Kidney capillary endothelial cell (primary cell): ENCODE measurements around the gene STAT5B.
A peak's percentile ranks its signal among the peaks of the same experiment; 100 is the strongest.

Source experiments
- DNase-seq: peaks from one replicate; pipeline ENCODE4 v3.0.0-alpha.2; 2018; ENCODE audit warnings: low spot score

STAT5B gene

DNA sequence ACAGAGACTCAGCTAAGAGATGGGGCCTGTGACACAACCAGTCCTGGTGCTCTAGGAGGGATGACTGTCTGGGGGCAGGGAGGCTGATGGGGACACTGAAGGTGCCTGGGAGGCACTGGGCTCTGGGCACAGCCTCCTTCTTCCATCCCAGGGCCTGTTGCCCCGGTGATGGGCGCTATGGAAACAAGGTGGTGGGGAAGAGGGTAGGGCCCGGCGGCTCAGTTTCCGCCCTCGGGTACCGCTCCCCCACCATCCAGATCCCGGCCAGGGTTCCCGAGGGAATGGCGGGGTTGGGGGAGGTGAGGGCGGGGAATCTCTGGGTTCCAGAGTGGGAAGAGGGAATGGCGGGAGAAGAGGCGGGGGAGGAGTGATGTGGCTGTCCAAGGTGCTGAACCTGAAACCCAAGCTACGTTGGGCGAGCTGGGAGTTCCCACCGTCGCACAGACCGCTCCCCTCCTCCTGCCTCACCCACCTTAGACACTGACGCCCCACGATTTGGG, 96.2 kb downstream of the STAT5B start:
- DNase-seq, result peak; percentile 38

DNA sequence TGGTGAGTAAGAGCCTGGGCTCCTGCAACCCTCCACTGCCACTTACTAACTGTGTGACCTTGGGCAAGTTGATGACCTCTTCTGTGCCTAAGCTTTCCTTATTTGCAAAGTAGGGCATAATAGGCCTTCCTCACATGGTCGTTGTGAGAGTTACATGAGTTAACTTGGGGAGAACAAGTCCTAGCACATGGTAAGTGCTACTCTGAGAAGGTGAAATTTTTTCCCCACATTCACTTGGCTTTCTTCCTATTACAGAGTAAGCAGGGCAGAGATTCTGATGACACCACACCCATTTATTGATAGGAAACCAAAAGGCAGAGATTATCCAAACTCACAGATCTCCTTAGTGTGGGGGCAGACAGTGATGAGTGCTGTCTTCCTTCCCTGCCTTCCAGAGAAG, 96.9 kb downstream of the STAT5B start:
- no peak for DNase-seq

DNA sequence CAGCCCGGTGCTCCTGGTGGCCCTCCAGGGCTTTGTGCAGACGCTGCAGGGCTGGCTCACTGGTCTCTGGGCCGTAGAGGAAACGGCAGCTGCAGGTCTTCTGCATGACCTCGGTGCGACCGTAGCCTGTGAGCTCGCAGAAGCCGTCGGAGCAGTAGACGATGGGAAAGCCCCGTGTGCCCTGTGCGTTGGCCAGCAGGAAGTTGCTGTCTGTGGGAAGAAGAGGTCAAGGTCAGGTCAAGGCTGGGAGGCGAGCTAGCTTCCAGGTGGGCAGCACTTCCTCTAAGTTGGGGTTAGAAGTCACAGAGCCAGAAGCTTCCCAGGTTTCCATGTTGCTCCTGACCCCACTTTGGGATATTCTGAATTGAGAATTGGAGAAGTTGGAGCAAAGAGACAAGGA, 97.4 kb downstream of the STAT5B start:
- no peak for DNase-seq

DNA sequence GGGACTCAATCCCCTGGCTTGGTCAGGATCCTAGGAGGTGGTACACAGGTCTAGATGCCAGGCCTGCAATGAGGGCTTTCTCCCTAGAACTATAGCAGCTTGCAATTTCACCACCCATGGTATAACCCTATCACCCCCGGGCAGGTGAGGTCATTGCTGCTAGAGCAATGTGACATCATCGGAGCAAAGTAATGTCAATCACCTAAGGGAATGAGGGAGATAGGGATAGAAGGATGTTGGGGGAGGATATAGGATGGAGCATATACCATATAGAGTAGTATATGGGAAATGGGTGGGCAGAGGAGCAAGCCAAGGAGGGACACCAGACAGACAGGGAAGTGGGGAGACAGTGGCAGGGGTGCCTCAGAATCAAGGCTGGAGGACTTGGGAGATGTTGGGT, 98.5 kb downstream of the STAT5B start:
- no peak for DNase-seq

DNA sequence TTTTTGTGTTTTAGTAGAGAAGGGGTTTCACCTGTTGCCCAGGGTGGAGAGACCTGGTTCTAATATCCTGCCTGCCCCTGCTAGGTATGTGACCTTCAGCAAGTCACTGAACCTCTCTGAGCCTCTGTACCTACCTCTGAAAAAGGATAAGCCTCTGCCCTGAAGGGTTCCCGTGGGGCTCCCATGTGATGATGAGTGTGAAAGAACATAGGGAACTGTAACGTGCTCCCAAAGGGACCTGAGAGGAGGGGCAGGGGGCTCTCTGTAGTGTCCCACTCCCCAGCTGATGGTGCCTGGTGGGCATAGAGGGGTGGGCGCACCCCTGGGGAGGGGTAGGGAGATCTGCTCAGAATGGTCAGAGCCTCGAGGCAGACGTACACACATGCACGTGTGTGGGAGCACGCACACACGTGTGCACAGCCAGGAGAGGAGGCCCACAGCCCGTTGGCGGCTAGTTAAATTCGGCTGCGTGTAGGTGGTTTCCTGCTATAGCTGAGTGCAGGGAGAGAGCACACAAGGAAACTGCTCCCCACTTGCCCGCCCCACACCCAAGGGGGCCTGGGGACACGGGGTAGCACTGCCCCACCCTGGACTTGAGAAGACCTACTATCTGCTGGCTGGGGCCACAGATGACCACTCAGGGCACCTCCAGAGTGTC, 101.9 kb downstream of the STAT5B start:
- DNase-seq, result no peak

DNA sequence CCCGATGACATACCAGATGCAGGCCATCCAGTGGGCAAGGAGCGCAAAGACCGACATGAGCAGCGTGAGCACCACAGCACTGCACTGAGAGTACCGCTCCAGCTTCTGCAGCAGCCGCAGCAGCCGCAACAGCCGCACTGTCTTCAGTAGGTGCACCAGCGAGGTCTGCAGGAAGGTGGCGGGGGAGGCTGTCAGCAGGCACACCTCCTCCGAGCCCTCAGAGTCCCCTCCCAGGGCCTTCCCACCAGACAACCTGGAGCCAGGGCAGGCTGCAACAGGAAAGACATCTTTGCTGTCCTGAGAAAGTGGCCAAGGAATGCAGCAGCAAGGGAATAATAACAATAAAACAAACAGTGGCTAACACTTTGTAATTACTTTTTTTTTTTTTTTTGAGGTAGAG, 104.4 kb downstream of the STAT5B start:
- no peak for DNase-seq

DNA sequence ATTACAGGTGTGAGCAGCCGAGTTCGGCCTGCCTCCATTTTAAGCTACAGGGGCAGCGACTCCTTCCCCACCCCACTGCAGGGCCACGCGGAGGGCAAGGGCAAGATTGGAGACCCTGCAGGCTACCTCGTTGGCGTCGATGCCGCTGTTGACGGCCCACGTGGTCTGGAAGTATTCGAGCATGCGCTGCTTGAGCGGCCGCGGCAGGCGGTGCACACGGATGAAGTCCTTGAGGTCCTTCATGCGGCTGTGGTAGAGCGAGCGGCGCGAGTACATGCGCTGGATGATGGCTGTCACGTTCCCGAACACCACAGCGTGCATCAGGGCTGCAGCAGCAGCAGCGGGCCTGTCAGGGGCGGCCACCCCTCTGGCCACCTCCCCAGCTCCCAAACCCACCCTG, 106.8 kb downstream of the STAT5B start:
- DNase-seq, result no peak

DNA sequence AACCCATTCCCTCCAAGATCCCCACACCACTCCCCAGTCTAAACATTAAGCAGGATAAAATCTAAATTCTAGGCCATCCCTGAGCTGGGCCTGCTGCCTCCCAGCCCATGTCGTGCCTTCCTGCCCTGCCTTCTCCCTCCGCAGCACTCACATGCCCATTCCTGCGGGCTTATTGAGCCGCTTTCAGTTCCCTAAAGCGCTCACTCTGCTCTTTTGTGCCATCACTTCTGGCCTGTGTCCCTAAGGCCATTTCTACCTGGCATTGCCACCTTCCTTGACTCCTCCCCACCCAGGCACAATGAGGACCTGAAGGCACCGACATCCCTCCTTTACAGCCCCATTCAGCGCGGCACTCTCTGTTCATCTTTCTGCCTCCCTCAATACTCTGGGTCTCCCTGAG, 108.4 kb downstream of the STAT5B start:
- no peak for DNase-seq

DNA sequence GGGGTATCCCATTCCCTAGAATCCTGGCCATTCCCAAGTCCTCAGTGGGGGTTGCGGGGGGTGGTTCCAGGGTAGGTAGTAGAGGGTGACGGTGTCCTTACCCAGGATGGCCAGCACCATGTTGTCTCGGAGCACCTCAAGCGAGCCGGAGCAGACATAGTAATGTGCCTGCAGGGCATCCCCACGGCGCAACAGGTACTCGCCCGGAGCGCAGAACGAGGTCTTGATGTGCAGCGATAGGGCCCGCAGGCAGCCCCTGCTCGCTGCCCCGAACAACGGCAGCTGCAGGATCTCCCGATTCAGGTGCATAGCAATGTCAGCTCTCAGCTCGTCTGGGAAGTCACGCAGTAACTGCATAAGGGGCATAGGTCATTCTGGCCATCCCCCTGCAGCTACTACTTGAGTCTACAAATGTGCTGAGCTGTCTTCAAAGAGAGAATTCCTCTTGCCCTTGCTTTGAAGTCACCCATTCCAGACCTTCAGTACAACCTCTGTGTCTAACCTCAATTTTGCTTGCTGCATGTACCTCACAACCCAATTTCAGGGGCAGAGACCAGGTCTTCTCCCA, 109.9 kb downstream of the STAT5B start:
- no peak for DNase-seq

DNA sequence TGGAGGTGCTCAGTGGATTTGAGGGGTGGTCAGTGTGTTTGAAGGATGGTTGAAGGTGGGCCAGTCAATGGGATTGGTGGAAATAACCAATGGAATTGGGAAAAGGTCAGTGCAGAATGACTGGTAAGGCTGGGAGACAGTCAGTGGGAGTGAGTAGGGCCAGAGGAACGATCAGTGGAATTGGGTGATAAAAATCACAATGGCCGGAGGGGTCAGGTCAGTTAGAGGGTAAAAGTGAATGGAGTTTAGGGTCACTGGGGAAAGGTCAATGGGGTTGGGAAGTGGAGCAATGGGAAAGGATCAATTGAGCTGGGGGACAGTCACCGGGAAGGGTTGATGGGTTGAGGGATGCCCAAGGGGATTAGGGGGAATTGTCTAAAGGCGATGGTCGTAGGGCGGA, 110.4 kb downstream of the STAT5B start:
- no peak for DNase-seq

DNA sequence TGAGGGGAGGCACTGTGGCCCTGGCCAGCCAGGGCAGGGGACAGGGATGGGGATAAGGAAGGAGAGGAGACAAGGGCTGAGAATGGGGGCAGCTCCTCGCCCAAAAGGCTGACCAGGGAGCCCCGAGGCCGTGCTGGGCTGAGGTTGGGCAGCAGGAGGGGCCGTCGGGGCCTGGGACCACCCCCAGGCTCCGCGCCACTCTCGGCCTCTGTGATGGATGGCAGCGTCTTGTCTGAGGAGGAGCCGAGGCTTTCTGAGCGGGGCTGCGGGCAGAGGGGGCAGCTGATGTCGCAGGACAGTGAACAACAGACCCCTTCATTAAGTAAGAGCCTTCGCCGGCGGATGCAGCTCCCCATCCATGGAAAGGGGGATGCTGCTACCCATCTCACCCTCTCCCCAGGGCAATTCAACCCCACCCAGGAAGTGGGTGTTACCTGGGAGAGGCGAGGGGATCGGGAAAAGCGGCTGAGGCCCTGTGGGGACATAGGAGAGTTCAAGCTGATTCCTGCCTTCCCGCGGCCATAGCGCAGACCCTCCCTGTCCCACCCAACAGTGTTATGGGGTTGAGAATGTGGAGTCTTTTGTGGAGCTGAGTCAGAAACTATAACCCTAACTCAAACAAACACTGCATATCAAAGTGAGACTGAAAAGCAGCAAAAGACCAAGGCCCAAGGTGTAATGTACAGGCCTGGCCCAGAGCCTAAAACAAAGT, 112.3 kb downstream of the STAT5B start:
- no peak for DNase-seq

DNA sequence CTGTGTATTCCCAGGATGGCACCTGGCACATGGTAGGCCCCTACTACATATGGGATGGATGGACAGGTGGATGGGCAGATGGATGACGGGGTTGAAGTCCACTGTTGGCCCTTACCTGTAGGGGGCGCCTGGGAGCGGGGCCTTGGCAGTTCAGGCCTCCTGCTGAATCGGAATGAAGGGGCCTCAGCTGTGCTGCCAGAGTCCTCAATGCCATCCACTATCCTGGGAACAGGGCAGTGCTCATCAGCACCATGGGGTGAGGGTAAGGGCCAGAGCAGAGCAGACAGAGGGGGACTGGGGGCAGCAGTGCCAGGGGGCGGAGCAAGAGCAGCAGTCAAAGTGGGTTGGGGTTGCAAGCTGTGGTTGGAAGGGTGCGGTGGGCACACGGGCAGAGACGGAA, 113.1 kb downstream of the STAT5B start:
- DNase-seq, result no peak

DNA sequence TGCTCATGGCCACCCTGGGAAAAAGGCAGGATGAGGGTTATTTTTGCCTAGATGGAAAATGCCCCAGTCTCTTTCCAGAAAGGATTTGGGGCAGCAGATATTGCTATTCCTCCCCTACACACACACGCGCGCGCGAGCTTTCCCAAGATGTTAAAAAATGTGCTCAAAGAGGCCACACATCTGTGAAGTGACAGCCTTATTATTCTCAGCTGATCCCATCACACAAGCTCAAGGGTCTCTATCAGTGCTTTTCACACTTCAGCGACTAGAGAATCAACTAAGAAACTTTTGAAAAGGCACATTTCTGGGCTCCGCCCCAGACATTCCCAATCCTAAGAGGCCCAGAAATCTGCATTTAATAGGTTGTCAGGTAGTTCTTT, 115.7 kb downstream of the STAT5B start:
- DNase-seq, result no peak

DNA sequence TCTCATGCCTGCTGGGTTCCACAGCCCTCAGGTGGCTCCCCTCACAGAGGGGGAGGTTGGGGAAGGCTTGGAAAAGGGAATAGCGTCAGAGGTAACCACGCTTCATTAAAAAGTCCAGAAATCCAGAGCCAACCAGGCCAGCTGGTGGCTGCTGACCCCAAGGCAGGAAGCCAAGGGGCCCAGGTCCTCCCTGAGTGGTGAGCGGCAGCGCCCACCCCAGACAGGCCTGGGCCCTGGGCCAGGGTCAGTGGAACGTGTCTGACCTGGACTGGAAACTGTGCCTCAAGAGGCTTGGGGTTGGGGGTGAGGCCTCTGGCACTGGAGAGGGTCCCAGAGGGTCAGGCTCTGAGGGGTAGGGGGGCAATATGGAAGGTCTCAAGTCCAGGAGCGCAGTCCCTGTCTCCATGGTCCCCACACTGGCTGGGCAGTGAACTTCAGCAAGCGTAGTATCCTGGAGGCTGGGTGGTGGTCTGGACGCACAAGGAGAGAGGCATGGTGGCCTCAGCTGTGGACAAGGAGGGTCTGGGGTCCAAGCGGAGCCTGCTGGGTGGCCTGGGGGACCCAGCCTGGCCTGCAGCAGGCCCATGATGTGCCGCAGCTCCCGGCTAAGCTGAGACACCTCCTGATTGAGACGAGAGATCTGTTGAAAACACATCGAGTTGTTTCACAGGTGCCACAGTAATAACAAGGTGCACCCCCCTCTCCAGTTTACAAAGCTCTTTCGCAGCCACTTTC, 116.2 kb downstream of the STAT5B start:
- DNase-seq, result no peak

DNA sequence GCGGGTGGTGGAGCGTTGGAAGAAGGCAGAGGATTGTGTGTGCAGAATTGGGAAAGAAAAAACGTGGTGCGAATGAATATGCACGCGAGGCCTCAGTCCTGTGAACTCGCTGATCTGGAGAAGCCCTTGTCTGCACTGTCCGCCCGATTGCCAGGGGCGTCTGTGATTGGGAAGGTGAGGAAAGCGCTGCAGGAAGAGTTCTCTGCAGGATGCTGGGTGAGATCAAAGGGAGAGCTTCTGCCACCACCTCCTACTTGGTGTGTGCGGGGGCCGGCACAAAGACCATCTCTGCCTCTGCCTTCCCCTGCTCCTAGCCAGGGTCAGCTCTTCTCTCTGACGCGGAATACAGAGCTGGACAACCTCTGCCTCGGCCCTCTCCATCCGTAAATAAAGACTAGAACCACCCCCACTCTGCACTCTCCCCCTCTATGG, 120.6 kb downstream of the STAT5B start:
- no peak for DNase-seq

DNA sequence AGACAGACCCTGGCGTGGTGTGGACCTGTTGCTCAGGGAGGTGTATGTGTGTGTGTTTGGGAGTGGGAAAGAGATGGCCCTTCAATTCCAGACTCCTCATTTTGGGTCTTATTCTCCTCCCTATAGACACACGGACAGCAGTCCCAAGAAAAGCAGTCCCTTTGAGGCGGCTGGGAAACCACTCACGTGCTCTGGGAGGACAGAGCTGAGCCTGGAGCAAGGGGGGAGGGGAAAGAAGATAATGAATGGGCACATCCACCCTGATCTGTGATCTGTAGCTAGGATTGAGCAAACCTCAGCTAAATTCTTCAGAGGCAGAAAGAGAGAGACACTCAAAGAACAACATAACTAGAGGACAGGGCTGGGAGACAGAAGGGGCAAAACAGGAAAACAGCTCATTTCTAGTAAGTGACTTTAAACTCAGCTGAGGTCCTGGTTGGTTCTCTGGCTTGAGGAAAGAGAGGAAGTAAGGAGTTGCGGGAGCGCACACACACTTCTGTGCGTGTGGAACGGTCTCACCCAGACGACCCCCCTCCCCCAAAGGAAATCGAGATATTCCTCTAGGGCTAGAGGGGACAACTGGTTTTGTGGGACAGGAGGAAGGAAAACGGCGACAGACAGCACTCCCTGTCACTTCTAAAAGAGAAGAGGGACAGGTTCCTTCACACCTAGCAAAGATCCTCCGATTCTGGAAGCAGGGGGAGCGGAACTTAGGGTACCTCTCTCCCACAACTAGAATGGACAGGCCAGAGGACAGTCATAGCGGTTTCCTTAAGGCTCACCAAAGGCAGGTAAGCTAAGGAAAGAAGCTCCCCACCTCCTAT, 122.1 kb downstream of the STAT5B start:
- peak; percentile 62 for DNase-seq
